ENCODE data around the gene ZNF549. TPM values are rescaled to one million over a fixed set of nuclear protein-coding genes. Genes with fewer than 3 reads are reported as not detected.

The ZNF549 gene
- total RNA-seq, 4 donors from 2014 or later = 4.1 to 4.8 (median 4.5) TPM

DNA sequence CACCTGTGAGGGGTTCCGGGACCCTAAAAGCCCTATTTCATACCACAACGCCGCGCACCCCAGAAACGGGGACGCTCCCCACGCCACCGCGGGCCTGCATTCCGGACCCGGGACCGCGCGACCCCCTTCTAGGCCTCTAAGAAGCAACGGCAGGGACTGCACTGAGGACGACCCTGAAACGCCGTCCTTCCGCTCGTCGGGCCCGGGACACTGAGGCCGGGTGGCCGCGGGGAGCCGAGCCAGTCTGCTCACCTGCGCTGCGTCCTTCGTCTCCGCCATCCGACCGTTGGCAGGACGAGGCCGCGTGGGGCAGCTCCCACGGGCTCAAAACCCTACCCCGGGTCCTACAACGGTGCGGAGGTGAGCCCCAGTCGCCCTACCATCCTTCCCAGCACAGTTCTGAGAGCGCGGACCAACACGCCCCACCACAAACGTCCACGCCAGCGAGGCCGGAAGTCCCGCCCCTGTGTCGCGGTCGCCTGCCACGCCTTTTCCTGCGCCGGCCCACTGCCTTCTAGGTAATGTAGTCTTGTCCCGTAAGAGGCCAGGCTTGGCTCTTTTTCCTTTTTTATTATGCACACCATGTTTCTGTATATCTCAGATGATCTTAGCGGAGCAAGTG lies 32.4 kb downstream of the ZNF549 start, which contains the start of gene ZNF550:
TSS of gene ZNF550 (minus strand) at position 460 of the 622 bp plus-strand sequence. CDS start at position 279, 181 bp downstream.
- TF ChIP-seq, protein P1, sequence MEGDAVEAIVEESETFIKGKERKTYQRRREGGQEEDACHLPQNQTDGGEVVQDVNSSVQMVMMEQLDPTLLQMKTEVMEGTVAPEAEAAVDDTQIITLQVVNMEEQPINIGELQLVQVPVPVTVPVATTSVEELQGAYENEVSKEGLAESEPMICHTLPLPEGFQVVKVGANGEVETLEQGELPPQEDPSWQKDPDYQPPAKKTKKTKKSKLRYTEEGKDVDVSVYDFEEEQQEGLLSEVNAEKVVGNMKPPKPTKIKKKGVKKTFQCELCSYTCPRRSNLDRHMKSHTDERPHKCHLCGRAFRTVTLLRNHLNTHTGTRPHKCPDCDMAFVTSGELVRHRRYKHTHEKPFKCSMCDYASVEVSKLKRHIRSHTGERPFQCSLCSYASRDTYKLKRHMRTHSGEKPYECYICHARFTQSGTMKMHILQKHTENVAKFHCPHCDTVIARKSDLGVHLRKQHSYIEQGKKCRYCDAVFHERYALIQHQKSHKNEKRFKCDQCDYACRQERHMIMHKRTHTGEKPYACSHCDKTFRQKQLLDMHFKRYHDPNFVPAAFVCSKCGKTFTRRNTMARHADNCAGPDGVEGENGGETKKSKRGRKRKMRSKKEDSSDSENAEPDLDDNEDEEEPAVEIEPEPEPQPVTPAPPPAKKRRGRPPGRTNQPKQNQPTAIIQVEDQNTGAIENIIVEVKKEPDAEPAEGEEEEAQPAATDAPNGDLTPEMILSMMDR (IDR thresholded peaks at IDR 0.05; ENCODE audit: low read depth) = no peak

DNA sequence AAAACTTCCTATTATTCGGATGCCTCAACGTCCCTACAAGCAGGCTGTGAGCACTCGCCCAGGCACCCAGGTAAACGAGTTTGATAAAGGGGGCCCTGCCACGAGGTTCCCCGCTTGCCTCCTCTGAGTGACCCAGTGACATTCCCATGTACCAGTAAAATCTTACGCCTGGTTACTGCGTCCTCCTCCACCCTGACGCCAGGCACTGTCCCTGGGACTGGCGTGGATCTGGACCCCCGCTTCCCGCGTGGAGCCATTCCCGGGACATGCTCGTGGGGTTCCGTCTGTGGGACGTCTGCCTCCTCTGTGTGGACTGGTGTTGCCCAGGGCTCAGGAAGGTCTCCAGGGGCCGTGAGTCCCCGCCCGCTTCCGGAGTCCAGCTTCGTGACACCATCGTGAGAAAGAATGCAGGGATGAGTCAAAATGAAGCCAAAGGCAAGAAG lies 32.9 kb downstream of the ZNF549 start:
- TF ChIP-seq, protein P1 (IDR thresholded peaks at IDR 0.05; ENCODE audit: low read depth) = no peak

DNA sequence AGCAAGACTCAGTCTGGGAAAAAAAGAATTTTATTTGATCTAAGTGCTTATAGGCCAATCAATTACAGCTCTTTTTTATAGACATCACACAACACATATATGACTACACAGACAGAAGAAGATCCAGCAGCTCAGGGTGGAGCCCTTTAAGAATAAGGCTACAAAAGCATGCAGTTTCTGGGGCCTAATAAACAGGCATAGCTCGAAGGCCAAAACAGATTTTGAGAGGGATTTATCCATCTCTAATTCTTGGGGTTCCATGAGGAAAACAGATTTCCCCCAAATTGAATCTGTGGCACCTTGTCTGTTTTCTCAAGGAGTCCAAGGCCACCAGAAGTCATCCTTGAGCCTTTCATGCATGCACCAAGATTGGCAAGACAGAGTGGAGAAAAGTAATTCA lies 36.4 kb downstream of the ZNF549 start:
- TF ChIP-seq, protein P1 (IDR thresholded peaks at IDR 0.05; ENCODE audit: low read depth) = no peak

DNA sequence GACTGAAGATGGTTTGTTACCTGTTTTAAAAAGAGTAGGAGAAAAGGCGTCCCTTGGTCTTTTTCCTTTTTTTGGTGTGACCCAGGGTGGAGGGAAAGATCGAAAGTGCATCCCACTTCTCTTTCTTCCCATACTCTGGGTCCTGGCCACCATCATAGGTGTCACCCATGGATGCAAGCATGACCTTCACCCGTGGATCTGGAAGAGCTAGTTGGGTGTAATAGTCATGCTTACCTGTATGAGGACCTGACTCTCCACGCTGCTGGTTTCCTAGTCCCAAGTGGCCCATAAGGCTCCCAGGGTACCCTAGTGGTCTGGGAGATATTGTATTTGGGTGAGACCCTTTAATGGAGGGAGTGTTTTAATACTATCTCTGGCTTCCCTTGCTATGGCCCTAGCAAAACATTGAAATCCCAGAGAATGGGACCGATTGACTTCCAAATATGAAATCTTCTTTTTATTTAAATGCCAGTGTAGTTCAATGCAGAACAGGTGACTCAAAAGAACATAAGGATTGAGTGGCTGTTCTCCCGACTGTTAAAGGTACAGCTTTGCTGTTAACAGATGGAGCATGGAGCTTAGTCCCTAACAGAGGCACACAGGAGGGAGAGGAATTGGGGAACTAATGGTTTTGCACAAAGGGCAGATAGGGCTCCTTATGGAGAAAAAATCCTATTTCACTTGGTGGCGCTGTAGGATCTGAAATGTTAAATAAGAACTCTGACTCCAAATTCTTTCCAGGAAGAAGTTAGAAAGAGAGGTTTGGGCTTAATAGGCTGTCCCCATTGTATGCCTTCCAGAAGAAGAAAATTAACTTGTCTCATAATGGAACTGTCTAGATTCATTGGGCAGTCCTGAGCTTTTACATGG lies 39.5 kb downstream of the ZNF549 start:
- TF ChIP-seq, protein P1 (IDR thresholded peaks at IDR 0.05; ENCODE audit: low read depth) = no peak

DNA sequence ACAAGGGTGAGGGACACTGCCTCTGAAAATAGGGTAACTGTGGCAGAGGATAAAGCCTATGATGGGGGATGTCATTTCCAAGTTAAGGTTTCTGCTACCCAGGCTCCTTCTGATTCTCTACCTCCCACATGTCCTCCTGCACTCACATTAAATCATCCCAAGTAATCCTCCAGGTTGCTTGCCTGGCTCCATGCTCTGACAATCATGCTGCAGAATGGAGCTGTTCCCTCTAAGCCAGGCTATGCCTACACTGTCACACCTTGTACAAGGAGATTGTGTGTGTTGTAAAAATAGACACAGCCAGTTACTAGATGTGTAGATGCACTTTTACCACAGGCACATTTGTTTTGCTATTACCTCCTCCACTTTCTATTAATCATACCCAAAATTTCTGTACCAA lies 43.6 kb downstream of the ZNF549 start:
- TF ChIP-seq, protein P1 (IDR thresholded peaks at IDR 0.05; ENCODE audit: low read depth) = no peak

DNA sequence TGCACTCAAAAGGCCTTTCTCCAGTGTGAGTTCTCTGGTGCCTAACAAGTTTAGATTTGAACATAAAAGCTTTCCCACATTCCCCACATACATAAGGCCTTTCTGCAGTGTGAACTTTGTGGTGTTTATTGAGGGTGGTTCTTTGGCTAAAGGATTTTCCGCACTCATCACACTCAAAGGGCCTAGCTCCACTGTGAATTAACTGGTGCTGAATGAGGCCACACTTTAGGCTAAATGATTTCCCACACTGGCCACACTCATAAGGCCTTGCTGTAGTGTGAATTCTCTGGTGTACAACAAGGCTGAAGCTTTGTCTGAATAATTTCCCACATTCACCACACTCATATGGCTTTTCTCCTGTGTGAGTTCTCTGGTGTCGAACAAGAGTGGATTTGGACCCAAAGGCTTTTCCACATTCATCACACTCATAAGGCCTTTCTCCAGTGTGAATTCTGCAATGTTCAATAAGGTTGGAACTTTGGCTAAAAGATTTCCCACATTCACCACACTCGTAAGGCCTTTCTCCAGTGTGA lies 45.3 kb downstream of the ZNF549 start:
- TF ChIP-seq, protein P1 (IDR thresholded peaks at IDR 0.05; ENCODE audit: low read depth) = no peak

DNA sequence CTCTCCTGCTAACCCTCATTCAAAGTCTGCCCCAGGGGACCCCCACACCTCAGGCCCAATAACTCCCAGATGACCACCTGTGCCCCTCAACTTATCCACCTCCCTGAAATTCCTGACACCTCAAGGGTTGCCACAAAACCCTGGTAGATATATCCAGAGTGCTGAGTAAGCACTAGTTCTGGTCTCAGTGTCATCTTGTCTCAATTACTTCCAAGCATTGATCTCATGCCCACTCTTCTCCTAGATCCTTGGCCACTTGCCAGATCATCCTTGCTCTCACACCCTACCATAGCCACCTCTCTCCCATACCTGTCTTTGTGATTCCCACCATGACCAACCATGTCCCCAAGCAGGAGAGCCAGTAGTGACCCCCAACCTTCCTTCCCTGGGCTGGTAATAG lies 49.5 kb downstream of the ZNF549 start:
- TF ChIP-seq, protein P1 (IDR thresholded peaks at IDR 0.05; ENCODE audit: low read depth) = no peak
